Lung (tissue), 12 donors: Measurements from ENCODE around the gene ZFP36L1. TPM values are rescaled to one million over a fixed set of nuclear protein-coding genes. Genes with fewer than 3 reads are reported as not detected.
A peak's percentile ranks its signal among the peaks of the same experiment; 100 is the strongest.

ENCODE experiments used
- ATAC-seq: fragments of 200-7000 bp; cut with Tn5 transposase; one replicate; pipeline ENCODE4 v1.9.1; 2020; ENCODE audit warnings: moderate number of reproducible peaks; ENCODE audit not compliant: insufficient read depth, low FRiP score
- DNase-seq, 3 donors: peaks; one replicate each; pipeline ENCODE4 v3.0.0-alpha.2; 2013 to 2017
- H3K27ac ChIP-seq, 2 donors: one replicate each; pipeline ENCODE4 v1.5.1; 2013; ENCODE audit warnings: mild to moderate bottlenecking in 2 of 2, moderate library complexity in 2 of 2, control low read depth in 1 of 2, inconsistent platforms in 1 of 2, low read depth in 1 of 2, low read length in 1 of 2
- H3K27me3 ChIP-seq, 3 donors: one replicate each; pipeline ENCODE4 v1.5.1; 2013; ENCODE audit warnings: low read length in 2 of 3; ENCODE audit not compliant: control insufficient read depth in 3 of 3, insufficient read depth in 3 of 3
- H3K36me3 ChIP-seq, 4 donors: one replicate each; pipeline ENCODE4 v1.5.1; 2013; ENCODE audit warnings: low read length in 4 of 4, mild to moderate bottlenecking in 1 of 4, moderate library complexity in 1 of 4; ENCODE audit not compliant: control insufficient read depth in 4 of 4, insufficient read depth in 4 of 4
- H3K4me1 ChIP-seq, 5 donors: one replicate each; pipeline ENCODE4 v1.5.1; 2013; ENCODE audit warnings: low read length in 5 of 5, mild to moderate bottlenecking in 2 of 5, moderate library complexity in 1 of 5; ENCODE audit not compliant: control insufficient read depth in 5 of 5, insufficient read depth in 5 of 5
- H3K4me3 ChIP-seq: one replicate; pipeline ENCODE4 v1.5.1; 2013; ENCODE audit warnings: mild to moderate bottlenecking, control low read depth, moderate library complexity
- H3K9ac ChIP-seq, 2 donors: one replicate each; pipeline ENCODE4 v1.5.1; 2013; ENCODE audit warnings: low read length in 2 of 2, control low read depth in 1 of 2; ENCODE audit not compliant: insufficient read depth in 1 of 2
- H3K9me3 ChIP-seq, 4 donors: one replicate each; pipeline ENCODE4 v1.5.1; 2013; ENCODE audit warnings: low read length in 3 of 4, mild to moderate bottlenecking in 1 of 4, moderate library complexity in 1 of 4; ENCODE audit not compliant: control insufficient read depth in 4 of 4, insufficient read depth in 3 of 4
- WGBS, 2 donors: extraction: QIAGEN DNeasy Blood & Tissue Kit; methylation state at CpG; one replicate each; pipeline ENCODE4 v1.1.7; 2013; 5-methylcytosine and 5-hydroxymethylcytosine counted together
- polyA plus RNA-seq, 2 donors: library from polyadenylated mRNA; stranded (reverse); fragments of 200-250 nt; gene quantifications; one replicate each; pipeline ENCODE4 v1.2.1, GENCODE V29; 2013
- total RNA-seq, 2 donors: library from RNA; depleted of rRNA in 1 of 2; stranded (reverse); fragments of >200 nt in 1 of 2; gene quantifications; one replicate each; pipeline ENCODE4 v1.2.1, GENCODE V29; 2014 to 2021
- TF ChIP-seq, protein P1 (sequence below): IDR thresholded peaks from 2 replicates; pipeline ENCODE4 v1.5.1; 2012; ENCODE audit warnings: mild to moderate bottlenecking; ENCODE audit errors: control extremely low read depth, extremely low read depth
- donor health status: control.
- donor health status: control.
- donor health status: Bipolar disorder and iron deficiency.
- donor health status: healthy.
- donor health status: DM: yes; HTN: yes; CAD: no.

The ZFP36L1 gene
- total and polyA plus RNA-seq, 4 donors, result 63.7 to 364 (median 267) TPM

DNA sequence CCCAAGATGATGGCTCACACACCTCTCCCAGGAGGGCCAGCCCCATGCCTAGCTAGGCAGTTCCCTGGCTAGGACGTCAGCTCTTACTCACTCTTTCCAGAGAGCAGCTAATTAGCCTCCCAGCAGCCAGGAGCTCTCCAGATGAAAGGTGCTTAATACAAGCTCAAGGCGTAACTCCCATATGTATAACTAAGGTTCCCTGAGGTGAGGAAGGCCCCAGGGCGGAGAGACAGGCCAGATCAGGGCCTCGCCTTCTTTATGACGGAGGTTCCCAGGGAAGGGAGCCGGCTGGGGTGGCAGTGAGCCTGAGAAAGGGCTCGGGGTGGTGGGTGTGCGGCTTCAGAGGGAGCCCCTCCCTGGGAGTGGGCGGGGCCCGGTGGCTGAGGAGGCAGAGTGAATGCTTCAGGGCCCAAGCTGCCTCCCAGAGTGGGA is 26.4 kb upstream of the ZFP36L1 start:
- H3K4me1 ChIP-seq, result peaks cover 0 to 39% (median 17%) of the 10 kb centered on the region in 5 donors
- no peaks in the 10 kb centered on the region for H3K27me3 ChIP-seq
- 56 to 82% methylated on average over 10 of the region's 10 CpGs for WGBS, 2 donors
- DNase-seq (peak in 2 of 3 donors; percentile 24 to 50), ATAC-seq (no peak)
- no peaks in the 10 kb centered on the region for H3K36me3 ChIP-seq
- no peaks in the 10 kb centered on the region for H3K9me3 ChIP-seq
- H3K9ac ChIP-seq, result no peak overlapping the region
- H3K4me3 ChIP-seq, result no peak overlapping the region
- H3K27ac ChIP-seq, result no peak overlapping the region
- TF ChIP-seq, protein P1, sequence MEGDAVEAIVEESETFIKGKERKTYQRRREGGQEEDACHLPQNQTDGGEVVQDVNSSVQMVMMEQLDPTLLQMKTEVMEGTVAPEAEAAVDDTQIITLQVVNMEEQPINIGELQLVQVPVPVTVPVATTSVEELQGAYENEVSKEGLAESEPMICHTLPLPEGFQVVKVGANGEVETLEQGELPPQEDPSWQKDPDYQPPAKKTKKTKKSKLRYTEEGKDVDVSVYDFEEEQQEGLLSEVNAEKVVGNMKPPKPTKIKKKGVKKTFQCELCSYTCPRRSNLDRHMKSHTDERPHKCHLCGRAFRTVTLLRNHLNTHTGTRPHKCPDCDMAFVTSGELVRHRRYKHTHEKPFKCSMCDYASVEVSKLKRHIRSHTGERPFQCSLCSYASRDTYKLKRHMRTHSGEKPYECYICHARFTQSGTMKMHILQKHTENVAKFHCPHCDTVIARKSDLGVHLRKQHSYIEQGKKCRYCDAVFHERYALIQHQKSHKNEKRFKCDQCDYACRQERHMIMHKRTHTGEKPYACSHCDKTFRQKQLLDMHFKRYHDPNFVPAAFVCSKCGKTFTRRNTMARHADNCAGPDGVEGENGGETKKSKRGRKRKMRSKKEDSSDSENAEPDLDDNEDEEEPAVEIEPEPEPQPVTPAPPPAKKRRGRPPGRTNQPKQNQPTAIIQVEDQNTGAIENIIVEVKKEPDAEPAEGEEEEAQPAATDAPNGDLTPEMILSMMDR, result no peak

DNA sequence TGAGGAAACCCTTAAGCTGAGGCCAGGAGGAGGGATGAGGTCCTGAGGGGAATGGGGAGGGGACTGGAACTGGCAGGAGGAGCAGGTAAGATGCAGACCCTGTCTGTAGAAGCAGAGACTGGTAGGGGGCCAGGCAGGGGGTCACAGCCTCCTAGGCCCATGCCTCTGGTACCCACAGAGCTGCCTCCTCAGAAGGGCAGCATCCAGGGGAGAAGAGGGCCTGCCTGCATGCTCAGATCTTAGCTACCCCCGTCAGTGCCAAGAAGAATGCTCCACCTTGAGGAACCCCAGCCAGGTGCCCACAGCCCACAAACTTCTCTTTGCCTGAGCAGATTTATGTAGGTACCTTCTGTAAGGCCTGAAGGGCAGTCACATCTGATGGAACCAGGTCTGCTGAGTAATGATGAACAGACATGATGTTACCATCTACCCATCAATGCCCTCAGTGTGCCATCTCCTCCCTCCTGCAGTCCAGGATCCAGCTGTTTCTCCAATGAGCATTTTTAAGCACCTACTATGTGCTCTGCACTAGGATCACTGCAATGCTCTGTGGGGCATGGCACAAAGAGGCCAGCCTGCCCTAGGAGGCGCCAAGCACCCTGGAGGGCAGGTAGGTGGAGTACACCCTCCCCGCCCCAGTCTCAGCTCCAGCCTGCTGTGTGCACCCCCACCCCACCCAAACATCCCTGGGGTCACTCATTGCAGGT is 24.8 kb upstream of the ZFP36L1 start:
- H3K9me3 ChIP-seq, result no peaks in the 10 kb centered on the region
- H3K27me3 ChIP-seq, result no peaks in the 10 kb centered on the region
- TF ChIP-seq, protein P1, result no peak
- 95 to 97% methylated on average over 3 of the region's 3 CpGs for WGBS, 2 donors
- no peak overlapping the region for H3K4me3 ChIP-seq
- peaks cover 0 to 54% (median 29%) of the 10 kb centered on the region in 5 donors for H3K4me1 ChIP-seq
- no peak overlapping the region for H3K9ac ChIP-seq
- ATAC-seq (no peak), DNase-seq (no peak)
- H3K36me3 ChIP-seq, result no peaks in the 10 kb centered on the region
- peak overlapping the region in 1 of 2 donors; percentile 2 for H3K27ac ChIP-seq

DNA sequence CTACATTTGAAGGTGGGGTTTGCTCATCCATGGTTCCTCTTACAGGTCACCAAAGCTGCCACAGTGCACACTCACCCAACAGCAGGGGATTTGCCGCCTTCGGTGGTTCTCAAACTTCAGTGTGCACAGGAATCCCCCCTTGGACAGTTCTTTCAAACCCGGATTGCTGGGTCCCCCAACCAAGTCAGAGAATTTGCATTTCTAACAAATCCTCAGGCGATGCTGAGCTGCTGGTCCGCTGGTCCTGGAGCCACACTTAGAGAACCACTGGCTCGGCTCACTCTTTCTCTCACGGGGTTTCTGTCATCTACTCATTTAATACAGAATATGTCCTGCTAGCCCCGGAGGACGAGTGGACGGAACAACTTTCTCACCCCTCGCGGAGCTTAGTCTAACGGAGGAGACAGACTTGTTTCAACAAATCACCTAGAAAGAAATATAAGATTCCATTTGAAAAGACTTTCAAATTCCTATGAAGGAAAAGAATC is 24.1 kb upstream of the ZFP36L1 start:
- Histone ChIP-seq H3K27ac (peak overlapping the region in 1 of 2 donors; percentile 98), H3K9ac (peak overlapping the region in 1 of 2 donors; percentile 83), H3K36me3 (no peaks in the 10 kb centered on the region), H3K9me3 (no peaks in the 10 kb centered on the region), H3K4me3 (no peak overlapping the region), H3K4me1 (peaks cover 0 to 61% (median 32%) of the 10 kb centered on the region in 5 donors), H3K27me3 (no peaks in the 10 kb centered on the region)
- no peak for ATAC-seq
- TF ChIP-seq, protein P1, result no peak
- DNase-seq, result no peak
- WGBS, 2 donors, result 57 to 71% methylated on average over 13 of the region's 13 CpGs
